Thoracic aorta (tissue), 2 donors: ENCODE measurements around the gene CAMSAP1. TPM values are rescaled to one million over a fixed set of nuclear protein-coding genes. Genes with fewer than 3 reads are reported as not detected.

Experiments
- ATAC-seq: fragments of 150-250 bp; one replicate; pipeline ENCODE4 v1.8.0; 2017; ENCODE audit warnings: low read depth; ENCODE audit not compliant: insufficient number of reproducible peaks, low FRiP score
- DNase-seq: peaks from one replicate; pipeline ENCODE4 v3.0.0-alpha.2; 2020; ENCODE audit warnings: low spot score
- H3K27ac ChIP-seq, 2 donors: fragments of 200-600 bp; sonication (generic); 1 replicate in 1 of 2; 2 replicates in 1 of 2; pipeline ENCODE4 v1.5.1; 2016; ENCODE audit warnings: mild to moderate bottlenecking in 2 of 2, moderate library complexity in 2 of 2
- H3K27me3 ChIP-seq: fragments of 200-600 bp; sonication (generic); replicated peaks from 2 replicates; pipeline ENCODE4 v1.6.0; 2016; ENCODE audit warnings: mild to moderate bottlenecking; ENCODE audit not compliant: insufficient read depth
- H3K36me3 ChIP-seq: fragments of 200-600 bp; sonication (generic); one replicate; pipeline ENCODE4 v1.5.1; 2016
- H3K4me1 ChIP-seq, 2 donors: fragments of 200-600 bp; sonication (generic); 1 replicate in 1 of 2; 2 replicates in 1 of 2; pipeline versions ENCODE4 v1.5.1 to v1.6.0; 2016; ENCODE audit warnings: low read depth in 2 of 2, mild to moderate bottlenecking in 1 of 2; ENCODE audit not compliant: control insufficient read depth in 1 of 2
- H3K4me3 ChIP-seq: fragments of 200-600 bp; sonication (generic); 2 replicates; pipeline ENCODE4 v1.5.1; 2016; ENCODE audit warnings: mild to moderate bottlenecking
- H3K9me3 ChIP-seq: fragments of 200-600 bp; sonication (generic); 2 replicates; pipeline ENCODE4 v1.5.1; 2016
- CTCF ChIP-seq: fragments of 200-600 bp; sonication (generic); IDR thresholded peaks from one replicate; pipeline ENCODE4 v1.5.1; 2019; ENCODE audit warnings: antibody characterized with exemption
- total RNA-seq, 2 donors: library from RNA; depleted of rRNA; stranded (reverse); fragments of >200 nt; gene quantifications; one replicate each; pipeline versions ENCODE4 v1.1.0 to v1.2.3, GENCODE V29; 2016

The CAMSAP1 gene
- total RNA-seq, 2 donors from 2014 or later, result 19.1 to 20.2 TPM

DNA sequence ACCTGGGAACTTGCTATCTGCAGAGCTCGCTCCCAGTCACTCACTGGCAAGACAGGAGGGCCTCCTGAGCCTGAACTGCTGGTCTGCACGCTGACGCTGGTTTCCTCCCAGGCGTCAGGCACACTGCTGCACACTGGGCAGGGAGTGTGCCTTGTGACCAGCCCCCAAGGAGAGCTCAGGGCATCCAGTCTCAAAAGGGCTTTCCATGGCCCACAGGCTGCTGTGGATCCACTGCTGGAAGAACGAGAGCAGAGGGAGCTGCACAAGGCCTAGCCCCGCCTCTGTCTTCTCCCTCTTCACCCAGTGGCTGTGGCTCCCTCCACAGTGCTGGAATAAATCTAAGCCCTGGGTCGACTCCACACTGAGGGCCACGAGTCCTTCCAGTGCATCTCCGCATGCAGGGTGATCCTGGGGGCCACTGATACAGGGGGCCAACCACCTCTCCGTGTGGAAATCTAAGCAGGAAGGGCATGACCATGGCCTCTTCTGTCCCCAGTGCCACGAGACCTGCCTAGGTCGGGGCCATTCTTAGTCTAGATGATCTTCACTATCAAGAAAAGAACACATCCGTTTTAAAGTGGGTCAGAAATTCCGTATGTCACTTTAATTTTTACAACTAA, 93.6 kb downstream of the CAMSAP1 start:
- no peak for DNase-seq
- Histone ChIP-seq H3K36me3 (peaks cover 67% of the 10 kb centered on the region), H3K4me3 (no peak overlapping the region), H3K9me3 (no peaks in the 10 kb centered on the region), H3K27ac (no peak overlapping the region), H3K4me1 (no peaks in the 10 kb centered on the region), H3K27me3 (no peaks in the 10 kb centered on the region)
- no peak for TF ChIP-seq CTCF
- ATAC-seq, result no peak

DNA sequence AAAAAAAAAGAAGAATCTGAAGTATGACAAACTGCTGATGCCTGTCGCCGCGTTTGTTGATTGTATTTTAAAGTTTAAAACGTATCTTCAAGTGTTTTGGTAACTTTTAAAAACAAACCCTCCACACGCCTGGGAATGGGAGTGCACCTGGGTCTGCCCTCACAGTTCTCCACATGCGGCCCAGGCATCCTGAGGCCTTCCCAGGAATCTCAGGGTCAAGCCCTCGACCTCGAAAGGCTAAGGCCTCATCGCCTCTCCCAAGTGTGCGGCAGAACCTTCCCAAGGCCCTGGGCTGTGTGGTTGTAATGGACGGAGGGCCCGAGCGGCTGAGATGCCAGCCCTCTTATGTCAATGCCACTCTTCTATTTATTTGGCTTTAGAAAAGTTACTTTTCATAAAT, 94.4 kb downstream of the CAMSAP1 start:
- no peaks in the 10 kb centered on the region for H3K4me1 ChIP-seq
- no peak overlapping the region for H3K4me3 ChIP-seq
- TF ChIP-seq CTCF, result no peak
- peaks cover 59% of the 10 kb centered on the region for H3K36me3 ChIP-seq
- H3K27me3 ChIP-seq, result no peaks in the 10 kb centered on the region
- no peak for DNase-seq
- no peak for ATAC-seq
- H3K9me3 ChIP-seq, result no peaks in the 10 kb centered on the region
- no peak overlapping the region for H3K27ac ChIP-seq

- ATAC-seq (no peak), DNase-seq (no peak)
- no peak overlapping the region for H3K27ac ChIP-seq
- no peak overlapping the region for H3K4me3 ChIP-seq
- H3K27me3 ChIP-seq, result no peaks in the 10 kb centered on the region
- H3K9me3 ChIP-seq, result no peaks in the 10 kb centered on the region
- no peaks in the 10 kb centered on the region for H3K4me1 ChIP-seq
- peaks cover 47% of the 10 kb centered on the region for H3K36me3 ChIP-seq
- no peak for TF ChIP-seq CTCF
Observed at GRCh38 chr9:135811801-135812200, 95.5 kb downstream of the CAMSAP1 start.

GRCh38 chr9:135810806-135811575, 96.4 kb downstream of the CAMSAP1 start:
- no peak for TF ChIP-seq CTCF
- Histone ChIP-seq H3K36me3 (peaks cover 39% of the 10 kb centered on the region), H3K4me3 (no peak overlapping the region), H3K27me3 (no peaks in the 10 kb centered on the region), H3K4me1 (no peaks in the 10 kb centered on the region), H3K27ac (no peak overlapping the region), H3K9me3 (no peaks in the 10 kb centered on the region)
- ATAC-seq (no peak), DNase-seq (no peak)

DNA sequence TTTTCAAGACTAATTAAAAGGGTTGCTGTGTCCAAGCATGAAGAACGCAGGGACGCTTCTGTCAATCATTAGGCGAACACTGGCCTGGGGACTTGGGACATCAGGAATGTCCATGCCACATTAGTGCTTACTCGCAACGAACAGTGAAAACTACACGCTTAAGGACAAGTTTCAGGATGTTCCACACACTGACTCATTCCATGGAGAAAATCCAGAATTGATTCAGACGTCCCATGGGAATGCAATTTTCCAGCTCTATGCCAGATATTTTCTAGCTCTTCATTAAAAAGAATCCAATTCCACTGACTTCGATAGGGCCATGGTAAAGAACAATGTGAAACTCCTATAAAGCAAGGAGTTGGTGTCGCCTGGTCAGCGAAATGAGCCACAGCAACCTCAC, 98.2 kb downstream of the CAMSAP1 start:
- DNase-seq, result no peak
- no peaks in the 10 kb centered on the region for H3K9me3 ChIP-seq
- TF ChIP-seq CTCF, result no peak
- peaks cover 24% of the 10 kb centered on the region for H3K36me3 ChIP-seq
- peaks cover 0 to 17% of the 10 kb centered on the region in 2 donors for H3K4me1 ChIP-seq
- no peaks in the 10 kb centered on the region for H3K27me3 ChIP-seq
- H3K27ac ChIP-seq, result no peak overlapping the region
- H3K4me3 ChIP-seq, result no peak overlapping the region
- no peak for ATAC-seq
